Neural cell (in vitro differentiated cells): ENCODE results near the gene PHLPP1.

ENCODE experiments used
- CTCF ChIP-seq: fragments of 450-650 bp; IDR thresholded peaks from 2 replicates; pipeline ENCODE4 v1.5.1; 2014; ENCODE audit warnings: antibody characterized with exemption, mild to moderate bottlenecking, moderate library complexity; ENCODE audit not compliant: poor library complexity, severe bottlenecking
- EP300 ChIP-seq: fragments of 450-650 bp; conservative IDR thresholded peaks from 2 replicates; pipeline ENCODE4 v1.6.1; 2014; ENCODE audit warnings: antibody characterized with exemption, mild to moderate bottlenecking, moderate library complexity; ENCODE audit not compliant: poor library complexity, severe bottlenecking
- EZH2 ChIP-seq: fragments of 200-600, 300-800 bp; shearing (Covaris generic), sonication (generic); IDR thresholded peaks from 2 replicates; pipeline ENCODE4 v1.6.1; 2014; ENCODE audit warnings: antibody characterized with exemption, low read length, borderline replicate concordance, mild to moderate bottlenecking; ENCODE audit not compliant: insufficient read depth, poor library complexity, severe bottlenecking
- POLR2AphosphoS5 ChIP-seq: IDR thresholded peaks from 2 replicates; pipeline ENCODE4 v1.6.1; 2012
- RAD21 ChIP-seq: fragments of 450-650 bp; conservative IDR thresholded peaks from 2 replicates; pipeline ENCODE4 v1.6.1; 2014; ENCODE audit warnings: antibody characterized with exemption, mild to moderate bottlenecking, moderate library complexity
- SMC3 ChIP-seq: fragments of 450-650 bp; conservative IDR thresholded peaks from 2 replicates; pipeline ENCODE4 v1.6.1; 2014; ENCODE audit warnings: antibody characterized with exemption, mild to moderate bottlenecking, moderate library complexity; ENCODE audit not compliant: poor library complexity

DNA sequence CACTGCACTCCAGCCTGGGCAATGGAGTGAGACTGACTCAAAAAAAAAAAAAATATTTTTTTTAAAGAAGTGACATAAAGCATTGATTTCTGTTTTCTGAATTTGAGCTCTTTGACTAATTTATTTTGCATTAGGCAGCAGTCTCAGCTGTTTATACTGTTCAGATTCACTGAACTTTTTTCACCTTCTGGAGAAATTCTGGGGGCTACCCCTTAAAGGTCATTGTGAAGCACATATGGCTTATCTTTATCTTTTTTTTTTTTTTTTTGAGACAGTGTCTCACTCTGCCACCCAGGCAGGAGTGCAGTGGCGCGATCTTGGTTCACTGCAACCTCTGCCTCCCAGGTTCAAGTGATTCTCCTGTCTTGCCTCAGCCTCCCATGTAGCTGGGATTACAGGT, 12.9 kb downstream of the PHLPP1 start:
- no peak for TF ChIP-seq CTCF
- TF ChIP-seq EZH2 = no peak
- no peak for TF ChIP-seq EP300
- no peak for TF ChIP-seq SMC3
- no peak for TF ChIP-seq RAD21
- TF ChIP-seq POLR2AphosphoS5 = no peak
